Adrenal gland (tissue), 5 donors: ENCODE data around the gene NAT10.

Source experiments
- CTCF ChIP-seq, 6 experiments: fragments of 450-650 bp in 4 of 6; fragments of 200-600 bp in 2 of 6; sonication (generic) in 1 of 6; IDR thresholded peaks; 1 replicate in 5 of 6; 2 replicates in 1 of 6; pipeline versions ENCODE4 v1.5.1 to v1.8.0; 2016 to 2021; ENCODE audit warnings: antibody characterized with exemption in 6 of 6, mild to moderate bottlenecking in 2 of 6, moderate library complexity in 1 of 6
- POLR2A ChIP-seq, 2 donors: fragments of 450-650 bp; IDR thresholded peaks; one replicate each; pipeline ENCODE4 v1.6.1; 2017; ENCODE audit warnings: antibody characterized with exemption in 2 of 2, mild to moderate bottlenecking in 2 of 2, moderate library complexity in 1 of 2
- donor health status: DM: no; HTN: no; CAD: no.

- TF ChIP-seq CTCF (IDR thresholded peaks at IDR 0.05) (no peak), POLR2A (IDR thresholded peaks at IDR 0.05) (no peak)
These were observed 23.4 kb downstream of the NAT10 start for GRCh38 chr11:34128824-34129223.
